H1 (cell line): Measurements from ENCODE around the gene ANKDD1A. TPM values are rescaled to one million over a fixed set of nuclear protein-coding genes. Genes with fewer than 3 reads are reported as not detected.

ENCODE experiments used
- POLR2A ChIP-seq, 2 experiments: IDR thresholded peaks; 1 replicate in 1 of 2; 2 replicates in 1 of 2; pipeline ENCODE4 v1.6.1; 2011; ENCODE audit warnings: low read depth in 2 of 2, low read length in 2 of 2, mild to moderate bottlenecking in 2 of 2; ENCODE audit errors: control extremely low read depth in 1 of 2
- polyA plus RNA-seq, 7 experiments: library from polyadenylated mRNA; depleted of rRNA in 3 of 7; stranded (reverse) in 5 of 7; unstranded in 2 of 7; fragments of >200 nt in 5 of 7; fragments of 200-250 nt in 2 of 7; gene quantifications; 1 replicate in 5 of 7; 2 replicates in 1 of 7; 4 replicates in 1 of 7; pipeline versions ENCODE4 v1.2.1 to v1.2.3, GENCODE V29; 2011 to 2013; ENCODE audit warnings: missing spikeins in 2 of 7, mixed read lengths in 2 of 7
- total RNA-seq: library from RNA; stranded (reverse); fragmentation: NEBNext Ultra II Directional; extraction: Animal tissue kit (Norgen Biotek cat#: 25700); gene quantifications from 2 replicates; pipeline ENCODE4 v1.2.1, GENCODE V29; 2021
- TF ChIP-seq, protein P1 (sequence below): IDR thresholded peaks from 2 replicates; pipeline ENCODE4 v1.6.1; 2011; ENCODE audit warnings: low read depth, mild to moderate bottlenecking, low read length; ENCODE audit not compliant: insufficient read depth

ANKDD1A gene
- total and polyA plus RNA-seq, 2 of the 8 experiments (the other 6 are each of a cell fraction or from before 2014, with no cell fraction given) = 4.1 to 5.0 TPM

DNA sequence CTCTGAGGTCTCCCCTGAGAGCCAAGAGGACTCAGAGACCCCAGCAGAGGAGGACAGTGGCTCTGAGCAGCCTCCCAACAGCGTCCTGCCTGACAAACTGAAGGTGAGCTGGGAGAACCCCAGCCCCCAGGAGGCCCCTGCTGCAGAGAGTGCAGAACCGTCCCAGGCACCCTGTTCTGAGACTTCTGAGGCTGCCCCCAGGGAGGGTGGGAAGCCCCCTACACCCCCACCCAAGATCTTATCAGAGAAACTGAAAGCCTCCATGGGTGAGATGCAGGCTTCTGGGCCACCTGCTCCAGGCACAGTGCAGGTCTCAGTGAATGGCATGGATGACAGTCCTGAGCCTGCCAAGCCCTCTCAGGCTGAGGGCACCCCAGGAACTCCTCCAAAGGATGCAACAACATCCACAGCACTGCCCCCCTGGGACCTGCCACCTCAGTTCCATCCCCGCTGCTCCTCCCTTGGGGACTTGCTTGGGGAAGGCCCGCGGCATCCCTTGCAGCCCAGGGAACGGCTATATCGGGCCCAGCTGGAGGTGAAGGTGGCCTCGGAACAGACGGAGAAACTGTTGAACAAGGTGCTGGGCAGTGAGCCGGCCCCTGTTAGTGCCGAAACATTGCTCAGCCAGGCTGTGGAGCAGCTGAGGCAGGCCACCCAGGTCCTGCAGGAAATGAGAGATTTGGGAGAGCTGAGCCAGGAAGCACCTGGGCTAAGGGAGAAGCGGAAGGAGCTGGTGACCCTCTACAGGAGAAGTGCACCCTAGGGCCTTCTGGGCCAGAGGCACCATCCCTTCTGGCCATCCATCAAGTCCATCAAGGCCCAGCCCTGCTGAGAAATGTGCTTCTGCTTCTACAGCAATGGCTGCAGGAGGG lies 46.3 kb upstream of the ANKDD1A start (continued):
- TF ChIP-seq, protein P1, sequence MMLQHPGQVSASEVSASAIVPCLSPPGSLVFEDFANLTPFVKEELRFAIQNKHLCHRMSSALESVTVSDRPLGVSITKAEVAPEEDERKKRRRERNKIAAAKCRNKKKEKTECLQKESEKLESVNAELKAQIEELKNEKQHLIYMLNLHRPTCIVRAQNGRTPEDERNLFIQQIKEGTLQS = no peak
- no peak for TF ChIP-seq POLR2A (IDR thresholded peaks at IDR 0.05; ENCODE audit: control extremely low read depth in 1 of 2, low read depth in 2 of 2, low read length in 2 of 2)
